ENCODE data around the gene PFDN4.

The PFDN4 gene

GRCh38 chr20:54173653-54174456 is 34.0 kb upstream of the PFDN4 start, which contains the start of gene CYP24A1:
TSS of gene CYP24A1 (minus strand) at chr20:54173986. CDS start at chr20:54173579, 407 bp downstream.
- no peak for DNase-seq (ENCODE audit: low spot score)

- DNase-seq (ENCODE audit: low spot score), result no peak
Measured at GRCh38 chr20:54174457-54175175, 33.3 kb upstream of the PFDN4 start.

GRCh38 chr20:54176610-54177009 is 31.3 kb upstream of the PFDN4 start:
- DNase-seq (ENCODE audit: low spot score), result no peak

- no peak for DNase-seq (ENCODE audit: low spot score)
Measured at GRCh38 chr20:54177378-54177777, 30.5 kb upstream of the PFDN4 start.

GRCh38 chr20:54178256-54178655 is 29.6 kb upstream of the PFDN4 start:
- DNase-seq (ENCODE audit: low spot score), result no peak

- no peak for DNase-seq (ENCODE audit: low spot score)
Measured at GRCh38 chr20:54179946-54180345, 27.9 kb upstream of the PFDN4 start.

GRCh38 chr20:54180931-54181330 is 27.0 kb upstream of the PFDN4 start:
- DNase-seq (ENCODE audit: low spot score), result no peak

- no peak for DNase-seq (ENCODE audit: low spot score)
Measured at GRCh38 chr20:54184071-54184470, 23.8 kb upstream of the PFDN4 start.

- DNase-seq (ENCODE audit: low spot score), result no peak
Measured at GRCh38 chr20:54184904-54185626, 22.8 kb upstream of the PFDN4 start.

GRCh38 chr20:54188132-54188849 is 19.6 kb upstream of the PFDN4 start:
- no peak for DNase-seq (ENCODE audit: low spot score)

GRCh38 chr20:54189630-54190029 is 18.3 kb upstream of the PFDN4 start:
- DNase-seq (ENCODE audit: low spot score), result no peak

GRCh38 chr20:54190217-54190616 is 17.7 kb upstream of the PFDN4 start:
- DNase-seq (ENCODE audit: low spot score), result no peak

GRCh38 chr20:54193817-54194216 is 14.1 kb upstream of the PFDN4 start:
- DNase-seq (ENCODE audit: low spot score), result no peak

GRCh38 chr20:54194724-54195438 is 13.0 kb upstream of the PFDN4 start:
- DNase-seq (ENCODE audit: low spot score), result no peak

- DNase-seq (ENCODE audit: low spot score), result no peak
Measured at GRCh38 chr20:54195483-54196472, 12.1 kb upstream of the PFDN4 start.

GRCh38 chr20:54197621-54198604 is 10.0 kb upstream of the PFDN4 start:
- DNase-seq (ENCODE audit: low spot score), result no peak

- DNase-seq (ENCODE audit: low spot score), result no peak
Measured at GRCh38 chr20:54199283-54199682, 8.6 kb upstream of the PFDN4 start.

- DNase-seq (ENCODE audit: low spot score), result peak; percentile 71
Measured at GRCh38 chr20:54199721-54200176, 8.1 kb upstream of the PFDN4 start.

All from hematopoietic multipotent progenitor cell treated with erythropoietin and hydrocortisone succinate and interleukin-3 and kit ligand, for 15 days (in vitro differentiated cells).